ENCODE data around the gene CHRM5.

The CHRM5 gene

DNA sequence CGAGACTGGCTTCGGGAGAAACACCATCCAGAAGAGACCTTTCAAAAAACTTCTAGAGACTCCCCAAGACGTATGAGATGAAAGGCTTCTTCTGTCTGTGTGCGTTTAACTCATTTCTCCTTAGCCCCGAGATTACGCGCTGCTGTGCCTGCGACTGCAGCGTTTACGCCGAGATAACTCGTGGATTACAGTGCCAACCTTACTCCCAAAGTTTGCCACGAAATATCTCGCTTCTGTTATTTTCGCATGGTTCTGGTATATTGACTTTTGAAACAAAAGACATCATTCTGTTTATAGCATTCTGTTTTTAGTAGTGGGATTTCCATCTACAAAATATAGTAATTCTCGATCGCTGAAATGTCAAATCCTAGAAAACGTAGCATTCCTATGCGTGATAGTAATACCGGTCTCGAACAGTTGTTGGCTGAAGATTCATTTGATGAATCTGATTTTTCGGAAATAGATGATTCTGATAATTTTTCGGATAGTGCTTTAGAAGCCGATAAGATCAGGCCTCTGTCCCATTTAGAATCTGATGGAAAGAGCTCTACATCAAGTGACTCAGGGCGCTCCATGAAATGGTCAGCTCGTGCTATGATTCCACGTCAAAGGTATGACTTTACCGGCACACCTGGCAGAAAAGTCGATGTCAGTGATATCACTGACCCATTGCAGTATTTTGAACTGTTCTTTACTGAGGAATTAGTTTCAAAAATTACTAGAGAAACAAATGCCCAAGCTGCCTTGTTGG is 134.1 kb downstream of the CHRM5 start:
- DNase-seq: no peak

DNA sequence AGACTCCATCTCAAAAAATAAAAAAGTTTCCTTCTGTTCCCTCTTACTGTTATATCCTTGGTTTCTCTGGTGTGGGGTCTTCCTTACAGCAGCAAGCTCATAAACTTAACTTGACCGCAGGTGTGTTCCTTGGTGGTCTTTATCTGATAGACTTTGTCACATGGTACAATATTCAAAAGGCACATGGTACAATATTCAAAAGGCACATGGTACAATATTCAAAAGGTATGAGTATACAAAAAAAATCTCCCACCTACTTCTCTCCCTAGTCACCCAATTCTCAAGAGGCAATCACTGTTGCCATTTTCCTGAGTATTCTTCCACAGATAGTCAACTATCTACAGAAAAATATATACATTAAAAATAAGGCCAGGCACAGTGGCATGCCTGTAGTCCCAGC is 138.1 kb downstream of the CHRM5 start:
- no peak for DNase-seq

- DNase-seq: no peak
Measured at GRCh38 chr15:34107315-34107714, 139.0 kb downstream of the CHRM5 start.

- no peak for DNase-seq
Measured at GRCh38 chr15:34109797-34110663, 141.7 kb downstream of the CHRM5 start.

DNA sequence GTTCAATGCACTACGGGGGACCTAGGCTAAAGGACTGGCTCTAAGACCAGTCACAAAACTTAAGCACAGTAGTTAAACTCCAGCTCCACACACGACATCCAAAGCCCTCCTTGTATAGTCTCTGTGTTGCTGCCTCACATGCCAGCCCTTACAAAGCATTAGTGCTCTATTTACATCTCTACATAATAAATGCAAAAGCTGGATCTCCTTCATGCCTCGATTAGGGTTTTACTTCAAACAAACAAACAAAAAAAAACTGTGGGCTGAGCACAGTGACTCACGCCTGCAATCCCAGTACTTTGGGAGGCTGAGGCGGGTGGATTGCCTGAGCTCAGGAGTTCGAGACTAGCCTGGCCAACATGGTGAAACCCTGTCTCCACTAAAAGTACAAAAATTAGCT is 143.2 kb downstream of the CHRM5 start:
- DNase-seq: no peak

- no peak for DNase-seq
Measured at GRCh38 chr15:34114215-34114614, 145.9 kb downstream of the CHRM5 start.

DNA sequence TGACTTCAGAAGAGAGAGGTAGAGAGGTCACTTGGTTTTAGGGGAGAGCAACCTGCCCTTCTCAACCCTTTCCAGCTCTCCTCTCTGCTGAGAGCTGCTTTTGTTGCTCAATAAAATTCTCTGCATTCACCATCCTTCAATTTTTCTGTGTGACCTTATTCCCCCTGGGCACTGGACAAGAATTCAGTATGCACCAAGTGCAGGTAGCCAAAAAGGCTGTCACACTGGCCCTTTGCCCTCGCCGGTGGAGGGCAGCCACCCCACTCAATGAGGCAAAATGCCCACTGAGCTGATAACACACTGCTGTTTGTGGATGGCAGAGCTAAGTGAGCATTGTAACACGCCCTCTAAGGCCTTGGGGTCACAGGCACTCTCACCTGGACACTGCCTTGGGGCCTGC is 146.4 kb downstream of the CHRM5 start:
- DNase-seq: no peak

DNA sequence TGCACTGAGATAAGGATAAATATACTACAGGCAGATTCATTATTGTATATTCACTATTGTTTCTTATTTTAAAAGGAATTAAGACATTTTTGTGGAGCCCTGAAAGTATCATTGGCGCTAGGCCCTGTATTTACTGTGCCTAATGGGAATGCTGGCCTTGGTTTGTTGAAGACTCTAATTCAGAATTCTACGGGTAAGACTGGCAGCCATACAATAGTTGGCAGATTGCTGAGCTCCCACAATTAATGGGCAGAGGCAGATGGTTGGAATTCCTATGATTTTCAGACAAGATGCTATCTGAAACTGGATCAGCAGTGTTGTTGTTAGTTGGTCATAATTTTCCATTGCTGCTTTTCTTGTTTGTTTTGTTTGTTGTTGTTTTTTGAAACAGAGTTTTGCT is 148.3 kb downstream of the CHRM5 start:
- no peak for DNase-seq
